ENCODE data around the gene ERBB4. TPM values are rescaled to one million over a fixed set of nuclear protein-coding genes. Genes with fewer than 3 reads are reported as not detected.

The ERBB4 gene
- total RNA-seq, 1 donor from 2014 or later = 1.2 TPM

DNA sequence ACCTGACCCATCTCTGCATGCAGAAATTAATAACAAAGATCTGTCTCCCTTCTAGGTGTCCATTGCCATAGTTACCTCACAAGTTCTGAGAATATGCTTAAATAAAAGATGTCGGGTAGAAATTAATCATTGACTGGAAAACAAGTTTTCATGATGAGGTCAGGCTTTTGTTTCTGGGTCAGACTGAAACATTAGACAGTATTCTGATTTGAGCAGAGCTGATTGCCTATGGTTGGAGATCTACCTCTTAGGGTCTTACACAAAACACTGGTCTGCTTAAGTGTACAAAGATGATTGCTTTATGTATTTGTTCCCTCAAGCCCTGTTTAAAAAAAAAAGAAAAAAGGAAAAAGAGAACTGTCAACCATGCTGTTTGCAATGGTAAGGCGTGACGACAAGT is 1025.8 kb downstream of the ERBB4 start:
- no peaks in the 10 kb centered on the region for H3K4me1 Mint-ChIP-seq (ENCODE audit: low read depth, unreplicated experiment)
- Histone ChIP-seq H3K79me2 (ENCODE audit: insufficient read depth, low read length) (no peaks in the 10 kb centered on the region), H4K20me1 (ENCODE audit: insufficient read depth, low read length) (no peaks in the 10 kb centered on the region), H3K27ac (ENCODE audit: low read depth, low read length) (no peak overlapping the region), H3K36me3 (ENCODE audit: insufficient read depth, low read length) (no peaks in the 10 kb centered on the region), H2AFZ (ENCODE audit: low read depth, low read length) (no peak overlapping the region), H3K4me2 (ENCODE audit: low read length) (no peak overlapping the region), H3K27me3 (ENCODE audit: insufficient read depth, low read length) (no peaks in the 10 kb centered on the region), H3K4me1 (ENCODE audit: insufficient read depth, low read length) (no peaks in the 10 kb centered on the region), H3K9ac (ENCODE audit: low read length) (no peak overlapping the region), H3K4me3 (ENCODE audit: insufficient read depth, low read depth, low read length) (no peak overlapping the region), H3K9me3 (ENCODE audit: insufficient read depth, low read depth, low read length) (no peaks in the 10 kb centered on the region)
- no peak overlapping the region for H3K4me3 Mint-ChIP-seq (ENCODE audit: unreplicated experiment)
- H3K27me3 Mint-ChIP-seq (ENCODE audit: low read depth, unreplicated experiment) = no peaks in the 10 kb centered on the region
- FAIRE-seq (no peak), DNase-seq (ENCODE audit: low read depth) (no peak)
- H3K36me3 Mint-ChIP-seq (ENCODE audit: low read depth, unreplicated experiment) = peaks cover 1% of the 10 kb centered on the region
- H3K27ac Mint-ChIP-seq (ENCODE audit: unreplicated experiment) = no peak overlapping the region
- no peak for TF ChIP-seq EZH2 (IDR thresholded peaks at IDR 0.05; ENCODE audit: insufficient read depth, low read length)
- TF ChIP-seq, protein P1, sequence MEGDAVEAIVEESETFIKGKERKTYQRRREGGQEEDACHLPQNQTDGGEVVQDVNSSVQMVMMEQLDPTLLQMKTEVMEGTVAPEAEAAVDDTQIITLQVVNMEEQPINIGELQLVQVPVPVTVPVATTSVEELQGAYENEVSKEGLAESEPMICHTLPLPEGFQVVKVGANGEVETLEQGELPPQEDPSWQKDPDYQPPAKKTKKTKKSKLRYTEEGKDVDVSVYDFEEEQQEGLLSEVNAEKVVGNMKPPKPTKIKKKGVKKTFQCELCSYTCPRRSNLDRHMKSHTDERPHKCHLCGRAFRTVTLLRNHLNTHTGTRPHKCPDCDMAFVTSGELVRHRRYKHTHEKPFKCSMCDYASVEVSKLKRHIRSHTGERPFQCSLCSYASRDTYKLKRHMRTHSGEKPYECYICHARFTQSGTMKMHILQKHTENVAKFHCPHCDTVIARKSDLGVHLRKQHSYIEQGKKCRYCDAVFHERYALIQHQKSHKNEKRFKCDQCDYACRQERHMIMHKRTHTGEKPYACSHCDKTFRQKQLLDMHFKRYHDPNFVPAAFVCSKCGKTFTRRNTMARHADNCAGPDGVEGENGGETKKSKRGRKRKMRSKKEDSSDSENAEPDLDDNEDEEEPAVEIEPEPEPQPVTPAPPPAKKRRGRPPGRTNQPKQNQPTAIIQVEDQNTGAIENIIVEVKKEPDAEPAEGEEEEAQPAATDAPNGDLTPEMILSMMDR (IDR thresholded peaks at IDR 0.05; ENCODE audit: insufficient read depth, low read depth, low read length) = no peak
- peaks cover 5% of the 10 kb centered on the region for H3K9me3 Mint-ChIP-seq (ENCODE audit: unreplicated experiment)

DNA sequence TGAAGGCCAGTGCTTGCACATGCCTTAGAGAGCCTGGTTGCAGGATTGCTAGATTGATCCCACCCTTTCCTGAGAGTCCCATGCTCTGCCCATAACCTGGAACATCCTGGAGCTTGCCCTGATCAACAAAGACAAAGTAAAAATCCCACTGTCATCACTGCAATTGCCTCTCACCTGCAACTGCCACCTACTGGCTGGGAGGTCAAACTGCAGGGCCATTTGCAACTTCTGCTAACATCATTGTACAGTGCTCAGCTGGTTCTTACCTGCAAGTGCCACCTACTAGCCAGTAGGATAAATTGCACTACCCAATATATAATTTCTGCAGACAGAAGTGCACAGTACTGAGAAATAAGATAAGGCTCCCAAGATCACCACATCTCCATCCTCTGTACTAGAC is 1034.7 kb downstream of the ERBB4 start:
- no peaks in the 10 kb centered on the region for H3K27me3 Mint-ChIP-seq (ENCODE audit: low read depth, unreplicated experiment)
- no peak overlapping the region for H3K27ac Mint-ChIP-seq (ENCODE audit: unreplicated experiment)
- H3K27ac ChIP-seq (ENCODE audit: low read depth, low read length) = no peak overlapping the region
- H2AFZ ChIP-seq (ENCODE audit: low read depth, low read length) = no peak overlapping the region
- no peaks in the 10 kb centered on the region for H3K79me2 ChIP-seq (ENCODE audit: insufficient read depth, low read length)
- H3K4me3 Mint-ChIP-seq (ENCODE audit: unreplicated experiment) = no peak overlapping the region
- H3K9ac ChIP-seq (ENCODE audit: low read length) = no peak overlapping the region
- no peak for FAIRE-seq
- TF ChIP-seq, protein P1 (IDR thresholded peaks at IDR 0.05; ENCODE audit: insufficient read depth, low read depth, low read length) = no peak
- no peak for TF ChIP-seq EZH2 (IDR thresholded peaks at IDR 0.05; ENCODE audit: insufficient read depth, low read length)
- no peak overlapping the region for H3K4me3 ChIP-seq (ENCODE audit: insufficient read depth, low read depth, low read length)
- no peaks in the 10 kb centered on the region for H3K27me3 ChIP-seq (ENCODE audit: insufficient read depth, low read length)
- H3K4me1 ChIP-seq (ENCODE audit: insufficient read depth, low read length) = no peaks in the 10 kb centered on the region
- peaks cover 1% of the 10 kb centered on the region for H3K36me3 Mint-ChIP-seq (ENCODE audit: low read depth, unreplicated experiment)
- H3K9me3 Mint-ChIP-seq (ENCODE audit: unreplicated experiment) = peaks cover 9% of the 10 kb centered on the region
- H3K9me3 ChIP-seq (ENCODE audit: insufficient read depth, low read depth, low read length) = no peaks in the 10 kb centered on the region
- no peaks in the 10 kb centered on the region for H4K20me1 ChIP-seq (ENCODE audit: insufficient read depth, low read length)
- H3K4me2 ChIP-seq (ENCODE audit: low read length) = no peak overlapping the region
- no peak for DNase-seq (ENCODE audit: low read depth)
- H3K4me1 Mint-ChIP-seq (ENCODE audit: low read depth, unreplicated experiment) = no peaks in the 10 kb centered on the region
- H3K36me3 ChIP-seq (ENCODE audit: insufficient read depth, low read length) = no peaks in the 10 kb centered on the region

DNA sequence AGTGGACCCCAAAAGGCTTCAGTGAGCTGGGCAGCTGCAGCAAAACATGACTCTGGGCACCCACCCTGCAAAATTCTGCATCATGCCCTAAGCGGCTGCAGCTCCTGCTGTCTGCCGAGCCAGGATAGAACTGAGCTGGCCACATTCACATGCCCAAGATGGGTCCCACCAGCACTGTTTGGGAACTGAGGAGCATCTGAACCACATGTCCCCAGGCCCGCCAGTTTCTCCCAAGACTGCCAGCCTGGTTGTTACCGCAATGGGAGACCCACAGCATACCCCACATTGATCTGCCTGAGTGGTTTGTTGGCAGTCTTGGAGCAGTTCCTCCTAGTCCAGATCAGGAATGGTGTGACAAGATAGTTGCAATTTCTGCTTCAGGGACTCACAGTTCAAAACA is 1035.4 kb downstream of the ERBB4 start:
- Mint-ChIP-seq H3K27me3 (ENCODE audit: low read depth, unreplicated experiment) (no peaks in the 10 kb centered on the region), H3K36me3 (ENCODE audit: low read depth, unreplicated experiment) (peaks cover under 1% of the 10 kb centered on the region), H3K9me3 (ENCODE audit: unreplicated experiment) (peaks cover 6% of the 10 kb centered on the region), H3K4me3 (ENCODE audit: unreplicated experiment) (no peak overlapping the region), H3K27ac (ENCODE audit: unreplicated experiment) (no peak overlapping the region), H3K4me1 (ENCODE audit: low read depth, unreplicated experiment) (no peaks in the 10 kb centered on the region)
- no peak overlapping the region for H2AFZ ChIP-seq (ENCODE audit: low read depth, low read length)
- no peak overlapping the region for H3K4me3 ChIP-seq (ENCODE audit: insufficient read depth, low read depth, low read length)
- no peaks in the 10 kb centered on the region for H3K79me2 ChIP-seq (ENCODE audit: insufficient read depth, low read length)
- H3K4me1 ChIP-seq (ENCODE audit: insufficient read depth, low read length) = no peaks in the 10 kb centered on the region
- FAIRE-seq (no peak), DNase-seq (ENCODE audit: low read depth) (no peak)
- H3K27ac ChIP-seq (ENCODE audit: low read depth, low read length) = no peak overlapping the region
- no peak for TF ChIP-seq EZH2 (IDR thresholded peaks at IDR 0.05; ENCODE audit: insufficient read depth, low read length)
- TF ChIP-seq, protein P1 (IDR thresholded peaks at IDR 0.05; ENCODE audit: insufficient read depth, low read depth, low read length) = no peak
- no peaks in the 10 kb centered on the region for H4K20me1 ChIP-seq (ENCODE audit: insufficient read depth, low read length)
- H3K9me3 ChIP-seq (ENCODE audit: insufficient read depth, low read depth, low read length) = no peaks in the 10 kb centered on the region
- H3K36me3 ChIP-seq (ENCODE audit: insufficient read depth, low read length) = no peaks in the 10 kb centered on the region
- H3K9ac ChIP-seq (ENCODE audit: low read length) = no peak overlapping the region
- no peak overlapping the region for H3K4me2 ChIP-seq (ENCODE audit: low read length)
- H3K27me3 ChIP-seq (ENCODE audit: insufficient read depth, low read length) = no peaks in the 10 kb centered on the region

Measured in astrocyte (in vitro differentiated cells and primary cell).